C4-2B (cell line): ENCODE measurements around the gene GBP4.

Experiments used
- ZFX ChIP-seq: fragments of 450-650 bp; IDR thresholded peaks from 2 replicates; pipeline ENCODE4 v1.6.1; 2017
- TF ChIP-seq, protein P1 (sequence below): fragments of 450-650 bp; conservative IDR thresholded peaks from 2 replicates; pipeline ENCODE4 v1.5.1; 2017; ENCODE audit warnings: mild to moderate bottlenecking

DNA sequence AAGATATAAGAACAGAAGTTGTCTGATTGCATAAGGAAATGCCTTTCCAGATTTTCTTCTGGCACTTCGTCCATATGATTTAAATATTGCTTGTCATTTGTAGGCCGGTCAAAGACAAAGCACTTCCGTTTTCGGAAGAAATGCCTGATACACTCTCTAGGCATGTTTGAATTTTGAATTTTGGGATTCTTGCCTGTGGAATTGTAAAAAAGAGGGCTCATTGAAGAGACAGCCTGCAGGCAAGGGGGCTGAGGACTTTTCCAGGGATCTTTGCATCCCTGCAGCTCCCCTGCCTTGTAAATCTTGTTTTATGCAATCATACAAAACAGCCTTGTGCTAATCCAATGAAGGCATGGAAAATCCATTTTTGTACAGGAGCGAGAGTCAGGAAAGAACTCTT, 7.4 kb downstream of the GBP4 start:
- TF ChIP-seq, protein P1, sequence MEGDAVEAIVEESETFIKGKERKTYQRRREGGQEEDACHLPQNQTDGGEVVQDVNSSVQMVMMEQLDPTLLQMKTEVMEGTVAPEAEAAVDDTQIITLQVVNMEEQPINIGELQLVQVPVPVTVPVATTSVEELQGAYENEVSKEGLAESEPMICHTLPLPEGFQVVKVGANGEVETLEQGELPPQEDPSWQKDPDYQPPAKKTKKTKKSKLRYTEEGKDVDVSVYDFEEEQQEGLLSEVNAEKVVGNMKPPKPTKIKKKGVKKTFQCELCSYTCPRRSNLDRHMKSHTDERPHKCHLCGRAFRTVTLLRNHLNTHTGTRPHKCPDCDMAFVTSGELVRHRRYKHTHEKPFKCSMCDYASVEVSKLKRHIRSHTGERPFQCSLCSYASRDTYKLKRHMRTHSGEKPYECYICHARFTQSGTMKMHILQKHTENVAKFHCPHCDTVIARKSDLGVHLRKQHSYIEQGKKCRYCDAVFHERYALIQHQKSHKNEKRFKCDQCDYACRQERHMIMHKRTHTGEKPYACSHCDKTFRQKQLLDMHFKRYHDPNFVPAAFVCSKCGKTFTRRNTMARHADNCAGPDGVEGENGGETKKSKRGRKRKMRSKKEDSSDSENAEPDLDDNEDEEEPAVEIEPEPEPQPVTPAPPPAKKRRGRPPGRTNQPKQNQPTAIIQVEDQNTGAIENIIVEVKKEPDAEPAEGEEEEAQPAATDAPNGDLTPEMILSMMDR = no peak
- no peak for TF ChIP-seq ZFX
